Activated CD4-positive, CD25-positive, alpha-beta regulatory T cell treated with anti-CD3 and anti-CD28 coated beads, Interleukin-2, amount 50 U/mL, for 72 hours (primary cell): ENCODE data around the gene SLC6A6.

Experiments used
- DNase-seq: peaks from one replicate; pipeline ENCODE4 v3.0.0; 2021

The SLC6A6 gene

GRCh38 chr3:14456794-14457193 is 54.4 kb downstream of the SLC6A6 start:
- no peak for DNase-seq

DNA sequence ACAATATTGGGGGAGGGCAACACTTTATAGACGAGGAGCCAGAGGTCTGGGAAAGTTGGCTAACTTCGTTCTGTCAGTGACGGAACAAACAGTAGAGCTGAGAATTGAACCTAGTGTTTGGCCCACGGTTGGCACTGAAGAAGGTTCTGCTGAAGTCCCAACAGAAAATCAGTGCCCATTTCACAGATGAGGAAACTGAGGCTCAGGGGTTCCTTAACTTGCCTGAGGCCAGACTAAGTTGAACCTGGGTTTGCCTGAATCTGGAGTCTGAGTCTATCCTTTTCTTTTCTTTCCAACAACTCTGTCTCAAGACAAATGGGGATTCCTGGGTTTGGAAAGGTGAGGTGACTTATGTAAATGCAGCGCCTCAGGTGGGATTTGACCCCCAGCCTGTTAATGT is 55.1 kb downstream of the SLC6A6 start:
- DNase-seq, result no peak

GRCh38 chr3:14457999-14458398 is 55.6 kb downstream of the SLC6A6 start:
- DNase-seq, result no peak

GRCh38 chr3:14458434-14459275 is 56.2 kb downstream of the SLC6A6 start:
- no peak for DNase-seq

DNA sequence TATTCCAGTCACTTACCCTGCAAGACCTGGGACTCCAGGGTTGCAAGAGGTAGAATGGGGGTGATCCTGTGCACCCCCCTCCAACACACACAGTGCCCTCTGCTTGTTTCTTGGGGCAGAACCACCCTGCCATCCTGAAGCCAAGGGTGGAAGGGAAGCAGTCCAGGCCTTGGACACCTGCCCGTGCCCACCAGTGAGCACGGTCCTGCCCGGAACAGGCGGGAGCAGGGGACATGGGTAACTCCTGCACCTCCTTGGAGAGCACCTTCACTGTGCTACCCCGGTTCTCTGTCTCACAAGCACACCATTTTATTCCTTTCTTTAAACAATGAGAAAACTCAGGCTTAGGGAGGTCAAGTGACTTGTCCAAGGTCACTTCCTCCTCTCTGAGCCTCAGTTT is 57.0 kb downstream of the SLC6A6 start:
- DNase-seq, result no peak

DNA sequence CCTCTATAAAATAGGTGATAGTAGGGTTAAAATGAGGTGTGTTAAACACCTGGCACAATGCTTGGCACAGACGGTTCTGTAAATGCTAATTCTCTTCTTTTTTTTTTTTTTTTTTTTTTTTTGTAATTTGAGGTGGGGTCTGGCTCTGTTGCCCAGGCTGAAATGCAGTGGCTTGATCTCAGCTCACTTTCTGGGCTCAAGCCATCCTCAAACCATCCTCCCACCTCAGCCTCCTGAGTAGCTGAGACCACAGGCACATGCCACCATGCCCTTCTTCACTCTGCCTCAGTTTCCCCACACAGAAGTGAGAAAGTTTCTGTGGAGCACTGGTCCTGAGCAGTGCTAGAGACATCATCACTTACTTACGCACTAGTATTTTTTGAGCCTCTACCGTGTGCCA is 57.4 kb downstream of the SLC6A6 start:
- no peak for DNase-seq

DNA sequence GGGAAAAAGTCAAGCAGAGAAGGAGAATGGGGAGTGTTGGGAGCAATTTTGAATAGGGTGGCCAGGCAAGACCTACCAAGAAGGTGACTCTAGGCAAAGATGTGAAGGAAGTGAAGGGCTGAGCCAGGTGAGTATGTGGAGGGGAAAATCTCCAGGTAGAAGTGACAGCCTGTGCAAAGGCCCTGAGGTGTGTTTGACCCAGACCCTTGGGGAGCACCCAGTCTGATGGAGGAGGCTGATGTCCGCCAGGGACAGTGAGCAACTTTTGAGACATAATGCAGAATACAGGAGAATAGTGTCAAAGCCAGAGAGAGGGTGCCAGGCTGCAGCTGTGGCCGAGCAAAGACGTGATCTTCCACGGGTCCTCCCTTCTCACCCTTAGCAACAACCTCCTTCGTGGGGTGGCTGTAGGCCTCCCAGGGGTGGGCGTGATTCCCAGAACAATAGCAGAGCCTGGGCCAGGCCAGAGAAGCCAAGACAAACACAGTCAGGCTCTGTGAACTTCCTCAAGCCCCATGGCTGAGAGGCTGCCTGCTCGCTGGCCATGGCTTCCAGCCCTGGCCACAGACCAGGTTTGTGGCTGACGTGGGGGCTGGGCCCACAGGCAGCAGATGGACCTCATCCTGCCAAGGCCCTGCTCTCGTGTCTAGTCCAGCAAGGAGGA is 58.1 kb downstream of the SLC6A6 start:
- DNase-seq, result no peak

DNA sequence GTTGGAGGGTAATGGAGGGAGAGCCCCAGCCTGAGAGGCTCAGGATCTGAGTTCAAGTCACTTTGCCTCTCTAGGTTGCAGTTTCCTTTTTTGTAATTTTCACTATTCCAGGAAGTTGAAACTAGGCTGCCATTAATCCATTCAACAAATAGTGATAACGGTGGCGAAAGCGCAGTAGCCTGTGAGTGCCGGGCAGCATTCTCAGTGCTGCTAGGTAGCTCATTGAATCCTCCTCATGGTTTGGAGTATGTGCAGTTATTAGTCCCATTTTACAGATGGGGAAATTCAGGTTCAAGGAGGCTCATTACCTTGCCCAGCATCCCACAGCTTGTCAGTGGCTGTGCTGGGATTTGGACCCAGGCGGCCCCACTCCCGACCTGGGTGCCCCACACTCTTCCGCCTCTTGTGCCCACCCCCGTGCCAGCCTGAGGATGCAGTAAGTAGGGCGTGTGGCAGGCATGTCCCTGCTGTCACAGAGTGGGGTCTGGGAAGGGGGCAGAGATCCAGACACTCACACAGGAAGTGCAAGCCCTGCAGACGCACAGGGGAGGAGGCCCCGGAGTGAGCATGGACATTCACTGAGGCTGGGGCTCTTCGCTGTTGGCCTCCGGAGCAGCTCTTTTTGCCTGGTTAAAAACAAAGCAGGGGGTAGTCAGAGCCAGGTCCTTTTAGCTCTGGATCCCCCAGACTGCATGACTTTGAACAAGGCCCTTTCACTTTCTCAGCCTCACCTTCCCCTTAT is 58.8 kb downstream of the SLC6A6 start:
- no peak for DNase-seq

DNA sequence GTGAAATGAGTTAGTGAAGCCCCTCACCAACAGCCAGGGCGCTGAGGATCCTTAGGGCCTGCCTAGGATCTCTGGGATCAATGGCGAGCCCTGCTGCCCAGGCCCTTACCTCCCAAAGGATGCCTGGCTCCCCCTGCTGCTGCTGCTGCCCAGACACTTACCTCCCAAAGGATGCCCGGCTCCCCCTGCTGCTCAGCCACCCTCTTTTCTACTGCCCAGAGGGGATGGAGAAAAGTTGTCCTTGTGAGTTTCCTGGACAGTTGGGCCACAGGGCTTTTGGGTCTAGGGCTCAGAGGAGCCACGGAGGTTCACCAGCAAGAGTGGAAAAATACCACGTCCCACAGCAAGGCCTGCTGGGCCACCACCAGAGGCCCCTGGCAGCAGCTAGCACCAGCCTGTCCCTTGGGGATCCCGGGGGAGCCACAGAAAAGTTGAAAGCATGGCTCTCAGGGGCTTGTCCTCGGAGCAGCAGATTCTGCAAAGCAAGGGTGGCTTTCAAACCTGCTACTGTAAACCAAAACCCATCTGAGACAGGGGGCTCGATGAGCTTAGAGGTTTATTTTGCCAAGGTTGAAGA is 59.4 kb downstream of the SLC6A6 start:
- DNase-seq, result no peak

- DNase-seq, result no peak
These were observed 60.3 kb downstream of the SLC6A6 start for GRCh38 chr3:14462738-14463137.

DNA sequence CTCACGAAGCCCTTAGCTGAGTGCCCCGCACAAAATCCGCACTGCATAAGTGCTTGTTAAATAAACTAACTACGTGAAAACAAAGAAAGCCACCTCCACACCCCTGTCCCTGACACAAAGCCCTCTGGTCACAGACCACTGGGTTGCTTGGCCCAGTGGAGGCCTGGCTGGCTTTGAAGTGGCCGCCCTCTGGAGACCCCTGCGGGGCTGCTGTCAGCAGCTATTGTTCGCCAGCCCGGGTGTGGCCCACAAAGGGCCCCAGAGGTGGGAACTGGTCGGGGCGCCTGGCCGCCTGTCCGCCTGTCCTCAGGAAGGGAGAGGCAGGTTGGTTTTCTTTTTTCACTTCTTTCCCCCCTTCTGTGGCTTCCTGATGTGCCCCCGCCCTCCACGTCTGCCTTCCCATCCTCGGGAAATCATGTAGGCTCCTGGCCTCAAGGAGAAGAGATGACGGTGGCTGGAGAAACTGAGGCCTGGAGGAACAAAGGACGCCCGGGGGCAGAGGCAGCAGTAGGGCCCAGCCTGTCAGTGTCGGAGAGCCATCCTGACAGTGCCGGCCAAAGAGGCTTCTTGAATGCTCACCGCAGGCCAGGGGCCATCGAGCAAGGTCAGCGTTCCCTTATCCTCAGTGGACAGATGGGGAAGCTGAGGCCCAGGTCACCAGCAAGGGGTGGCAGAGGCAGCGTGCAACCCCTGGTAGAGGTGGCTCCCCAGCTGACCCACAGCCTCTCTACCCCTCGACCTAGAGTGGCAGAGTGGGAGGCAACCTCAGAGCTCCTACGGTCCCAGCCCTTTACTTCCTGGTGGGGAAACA is 61.1 kb downstream of the SLC6A6 start:
- no peak for DNase-seq

GRCh38 chr3:14464141-14464465 is 61.7 kb downstream of the SLC6A6 start:
- no peak for DNase-seq

DNA sequence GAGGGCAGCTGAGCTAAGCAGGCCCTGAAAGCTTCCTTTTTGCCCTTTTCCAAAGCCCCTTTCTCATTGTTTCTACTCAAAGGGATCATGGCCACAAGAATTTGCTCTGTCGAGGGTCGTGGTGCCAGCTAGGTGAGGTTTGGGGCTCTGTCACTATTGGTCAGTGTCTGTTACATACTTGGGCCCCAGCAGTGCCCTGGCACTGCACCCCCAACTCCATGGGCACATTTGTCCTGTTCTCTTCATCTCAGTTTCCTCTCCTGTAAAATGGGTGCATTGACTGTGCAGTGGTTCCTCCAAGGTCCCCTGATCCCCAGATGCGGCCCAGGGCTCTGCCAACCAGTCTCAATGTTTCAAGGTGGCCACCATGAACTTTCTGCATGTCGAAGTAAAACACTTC is 62.1 kb downstream of the SLC6A6 start:
- no peak for DNase-seq

DNA sequence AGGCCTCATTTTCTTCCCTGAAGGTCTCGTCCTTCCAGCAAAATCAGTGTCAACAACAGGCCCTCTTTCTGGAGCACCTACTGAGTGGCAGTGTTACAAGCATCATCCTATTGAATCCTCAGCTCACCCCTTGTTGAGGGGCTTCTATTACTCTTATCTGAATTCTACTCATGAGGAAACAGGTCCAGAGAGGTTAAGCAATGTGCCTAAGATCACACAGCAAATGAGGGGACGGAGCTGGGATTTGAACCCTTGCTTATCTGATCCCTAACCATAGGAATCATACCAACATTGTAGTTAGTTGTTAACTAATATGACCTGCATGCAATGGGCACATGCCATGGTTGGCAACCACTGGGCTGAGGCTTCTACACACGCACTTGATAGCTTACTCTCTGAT is 63.0 kb downstream of the SLC6A6 start:
- no peak for DNase-seq

DNA sequence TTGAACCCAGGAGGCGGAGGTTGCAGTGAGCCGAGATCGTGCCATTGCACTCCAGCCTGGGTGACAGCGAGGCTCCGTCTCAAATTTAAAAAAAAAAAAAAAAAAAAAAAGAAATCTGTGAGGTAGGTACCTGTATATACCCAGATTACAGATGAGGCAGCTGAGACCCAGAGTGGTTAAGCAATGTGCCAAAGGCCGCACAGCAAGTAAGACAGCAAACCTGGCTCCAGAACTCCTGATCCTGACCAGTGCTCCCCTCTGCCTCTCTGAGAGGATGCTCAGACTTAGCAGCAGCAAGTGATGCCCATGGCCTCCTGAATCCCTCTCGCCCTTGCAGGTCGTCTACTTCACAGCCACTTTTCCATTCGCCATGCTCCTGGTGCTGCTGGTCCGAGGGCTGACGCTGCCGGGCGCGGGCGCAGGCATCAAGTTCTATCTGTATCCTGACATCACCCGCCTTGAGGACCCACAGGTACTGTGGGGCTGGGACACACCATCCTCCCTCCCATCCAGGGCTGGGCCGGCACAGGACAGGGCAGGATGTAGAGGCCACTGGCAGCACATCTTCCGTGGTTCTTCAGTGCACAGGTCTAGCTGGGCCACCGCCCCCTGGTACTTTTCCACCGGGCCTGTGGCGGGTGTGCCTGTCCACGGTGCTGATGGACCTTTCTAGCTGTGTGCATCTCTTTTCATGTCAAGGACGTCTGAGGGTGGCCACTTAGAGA is 63.9 kb downstream of the SLC6A6 start:
- no peak for DNase-seq

DNA sequence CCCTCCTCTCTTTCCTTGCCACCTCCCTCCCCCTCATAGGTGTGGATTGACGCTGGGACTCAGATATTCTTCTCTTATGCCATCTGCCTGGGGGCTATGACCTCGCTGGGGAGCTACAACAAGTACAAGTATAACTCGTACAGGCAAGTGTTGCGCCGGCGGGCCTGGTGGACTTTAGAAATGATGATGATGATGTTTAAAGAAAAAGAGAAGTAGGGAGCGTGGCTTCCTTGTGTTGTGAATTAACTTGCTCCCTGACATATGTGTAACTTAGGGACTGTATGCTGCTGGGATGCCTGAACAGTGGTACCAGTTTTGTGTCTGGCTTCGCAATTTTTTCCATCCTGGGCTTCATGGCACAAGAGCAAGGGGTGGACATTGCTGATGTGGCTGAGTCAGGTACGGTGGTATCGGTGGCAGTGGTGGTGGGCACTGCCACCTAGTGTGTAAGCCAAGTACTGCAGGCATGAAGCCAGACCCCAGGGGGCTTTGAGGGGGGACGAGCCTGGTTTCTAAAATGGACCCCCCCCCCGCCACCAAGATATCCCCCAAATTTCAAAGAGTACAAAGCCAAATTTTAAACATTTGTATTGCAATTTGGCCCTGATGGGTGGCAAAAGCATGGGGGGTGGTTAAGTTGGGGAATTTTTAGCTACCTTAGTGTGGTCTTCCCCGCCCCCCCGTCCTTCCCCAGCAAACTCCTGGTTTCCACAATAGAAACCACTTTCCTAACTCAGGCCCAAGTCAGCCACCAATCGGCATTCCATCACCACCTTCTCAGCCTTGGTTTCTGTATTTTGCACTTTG is 65.6 kb downstream of the SLC6A6 start:
- DNase-seq, result no peak

GRCh38 chr3:14468621-14468981 is 66.2 kb downstream of the SLC6A6 start:
- no peak for DNase-seq

DNA sequence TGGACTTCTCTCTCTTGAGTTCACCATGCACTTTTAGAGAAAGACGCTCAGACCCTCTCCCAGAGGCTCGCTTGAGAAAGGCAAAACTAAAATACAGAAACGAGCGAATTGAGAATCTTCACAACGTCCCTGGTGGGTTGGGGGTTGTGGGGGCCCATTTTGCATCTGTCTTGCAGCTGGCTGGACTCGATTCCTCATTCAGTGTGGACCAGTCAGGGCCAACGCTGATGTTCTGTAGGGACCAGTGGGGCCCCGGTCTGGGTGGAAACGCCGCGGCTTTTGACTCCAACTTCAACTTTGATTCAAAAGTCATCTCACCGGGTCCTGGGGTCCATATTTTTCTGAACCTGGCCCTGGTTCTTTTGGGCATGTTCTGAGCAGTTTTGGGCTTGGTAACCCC is 68.1 kb downstream of the SLC6A6 start:
- DNase-seq, result no peak

DNA sequence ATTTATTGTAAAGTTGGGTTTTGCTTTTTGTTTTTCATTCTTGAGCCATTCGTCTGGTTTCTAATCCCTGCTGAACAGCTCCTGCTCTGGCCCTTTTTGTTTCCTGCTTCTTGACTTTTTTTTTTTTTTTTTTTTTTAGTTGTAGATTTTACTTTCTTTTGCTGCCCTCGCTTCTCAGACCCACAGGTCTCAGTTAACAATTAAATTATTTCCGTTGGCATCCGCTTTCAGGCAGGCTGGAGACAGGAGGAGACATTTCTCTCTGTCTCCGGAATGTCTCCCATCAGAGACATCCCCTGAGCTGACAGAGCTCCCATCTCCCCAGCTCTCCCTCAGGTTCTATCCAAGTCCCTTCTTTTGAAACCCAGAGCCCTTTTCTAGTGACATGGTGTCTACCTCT is 68.6 kb downstream of the SLC6A6 start:
- no peak for DNase-seq

GRCh38 chr3:14471690-14472089 is 69.3 kb downstream of the SLC6A6 start:
- no peak for DNase-seq
